ENCODE data around the gene TMEM242.
"Not testable (repeated sequence)": the region's sequence is repeated elsewhere in the genome, so short reads cannot be mapped to it uniquely, and the experiment has no call there.

TMEM242 gene

DNA sequence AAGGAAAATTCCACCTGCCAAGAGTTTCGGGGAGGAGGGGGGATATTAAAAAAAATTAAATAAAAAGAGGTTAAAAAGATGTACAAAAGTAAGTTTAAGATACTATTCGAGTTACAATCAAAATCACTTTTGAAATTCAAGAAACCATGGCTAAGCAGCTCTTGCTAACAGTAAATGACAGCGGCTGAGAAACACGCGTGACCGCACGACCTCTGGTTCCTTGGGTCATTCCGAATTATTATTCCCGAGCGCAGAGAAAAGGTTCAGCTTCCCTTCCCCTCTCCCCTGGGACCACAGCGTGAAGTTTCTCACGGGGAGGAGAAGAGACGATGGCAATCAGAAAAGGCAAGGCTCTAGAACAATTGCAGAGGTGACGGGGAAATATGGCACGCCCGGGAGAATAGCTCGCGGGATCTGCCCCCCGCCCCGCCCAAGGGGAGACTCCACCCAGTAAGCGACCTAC is 496 bp downstream of the TMEM242 start:
- peak; percentile 77 to 79 for DNase-seq

DNA sequence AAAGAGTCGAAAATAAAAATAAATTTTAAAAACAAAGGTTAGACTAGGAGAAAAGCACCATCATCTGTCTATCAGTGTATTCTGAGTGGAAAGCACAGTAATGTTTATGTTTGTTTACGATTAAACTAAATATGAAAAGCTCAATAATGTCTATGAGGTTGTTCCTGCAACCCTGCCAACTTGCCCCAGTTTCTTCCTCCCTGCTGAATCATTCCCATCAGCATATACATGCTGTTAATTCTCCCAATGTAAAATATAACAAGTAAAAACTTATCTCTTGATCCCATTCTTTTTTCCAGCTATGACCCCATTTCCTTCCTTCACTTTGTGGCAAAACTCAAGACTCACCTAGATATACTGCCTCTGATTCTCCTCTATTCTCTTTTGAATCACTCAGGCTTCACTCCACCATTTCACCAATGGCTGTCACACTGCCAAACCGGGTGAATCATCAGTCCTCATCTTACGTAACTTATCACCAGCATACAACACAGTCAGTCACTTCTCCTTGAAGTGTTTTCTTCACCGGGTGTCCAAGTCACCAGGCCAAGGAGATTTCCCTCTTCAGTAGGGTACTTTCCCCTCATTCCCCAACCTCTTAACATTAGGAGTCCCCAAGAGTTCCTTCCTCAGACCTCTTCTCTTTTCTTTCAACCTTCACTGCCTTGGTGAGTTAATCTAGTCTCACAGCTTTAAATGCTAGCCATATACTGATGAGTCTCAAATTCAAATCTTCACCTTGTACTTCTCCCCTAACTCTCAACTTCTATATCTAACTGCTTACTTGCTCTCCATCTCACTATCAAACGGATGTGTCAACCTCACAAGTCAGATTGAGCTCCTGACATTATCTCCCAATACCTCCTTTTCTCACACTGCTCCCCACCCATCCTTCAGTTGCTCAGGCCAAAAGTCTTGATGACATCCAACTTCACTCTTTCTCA is 6.2 kb downstream of the TMEM242 start:
- peak; percentile 94 to 95 for DNase-seq

DNA sequence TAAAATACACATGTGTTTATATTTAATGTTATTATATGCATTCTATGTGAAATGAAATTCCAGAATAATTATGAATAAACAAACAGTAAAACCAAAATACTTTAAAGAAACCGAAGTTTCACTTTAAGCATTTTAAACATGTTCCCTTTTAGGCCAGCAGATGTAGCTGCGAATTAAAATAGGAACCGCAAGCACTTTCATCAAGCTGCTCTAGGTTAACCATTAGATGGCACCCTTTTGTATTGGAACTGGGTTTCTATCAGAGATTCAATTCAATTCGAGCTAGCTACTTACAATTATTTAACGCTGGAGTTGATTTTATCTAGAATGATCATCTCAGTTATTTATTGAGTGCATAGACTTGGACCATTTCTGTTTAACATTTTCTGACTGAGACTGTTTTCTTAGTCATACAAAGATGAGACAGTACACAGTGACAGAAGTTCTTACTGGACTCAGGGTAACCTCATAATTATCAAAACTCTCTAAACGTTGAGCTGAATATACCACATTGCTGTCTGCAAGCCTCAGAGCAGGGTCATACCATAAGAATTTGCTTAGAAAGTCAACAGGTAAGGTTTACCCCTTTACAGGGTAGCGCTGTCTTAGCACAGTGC is 8.5 kb downstream of the TMEM242 start:
- DNase-seq = peak; percentile 62 to 74

DNA sequence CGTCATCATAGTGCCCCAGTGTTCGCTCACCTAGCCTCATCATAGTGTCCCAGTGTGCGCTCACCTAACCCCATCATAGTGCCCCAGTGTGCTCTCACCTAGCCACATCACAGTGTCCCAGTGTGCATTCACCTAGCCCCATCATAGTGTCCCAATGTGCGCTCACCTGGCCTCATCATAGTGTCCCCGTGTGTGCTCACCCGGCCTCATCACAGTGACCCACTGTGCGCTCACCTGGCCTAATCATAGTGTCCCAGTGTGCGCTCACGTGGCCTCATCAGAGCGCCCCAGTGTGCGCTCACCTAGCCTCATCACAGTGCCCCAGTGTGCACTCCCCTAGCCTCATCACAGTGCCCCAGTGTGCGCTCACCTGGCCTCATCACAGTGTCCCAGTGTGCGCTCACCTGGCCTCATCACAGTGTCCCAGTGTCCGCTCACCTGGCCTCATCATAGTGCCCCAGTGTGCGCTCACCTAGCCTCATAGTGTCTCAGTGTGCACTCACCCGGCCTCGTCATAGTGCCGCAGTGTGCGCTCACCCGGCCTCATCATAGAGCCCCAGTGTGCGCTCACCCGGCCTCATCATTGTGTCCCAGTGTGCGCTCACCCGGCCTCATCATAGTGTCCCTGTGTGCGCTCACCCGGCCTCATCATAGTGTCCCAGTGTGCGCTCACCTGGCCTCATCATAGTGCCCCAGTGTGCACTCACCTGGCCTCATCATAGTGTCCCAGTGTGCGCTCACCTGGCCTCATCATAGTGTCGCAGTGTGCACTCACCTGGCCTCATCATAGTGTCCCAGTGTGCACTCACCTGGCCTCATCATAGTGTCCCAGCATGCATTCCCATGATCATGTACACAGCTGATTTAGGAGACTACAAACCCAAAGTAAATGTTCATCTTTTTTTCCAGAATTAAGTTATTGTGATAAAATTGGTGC is 9.5 kb downstream of the TMEM242 start:
- DNase-seq = no peak

DNA sequence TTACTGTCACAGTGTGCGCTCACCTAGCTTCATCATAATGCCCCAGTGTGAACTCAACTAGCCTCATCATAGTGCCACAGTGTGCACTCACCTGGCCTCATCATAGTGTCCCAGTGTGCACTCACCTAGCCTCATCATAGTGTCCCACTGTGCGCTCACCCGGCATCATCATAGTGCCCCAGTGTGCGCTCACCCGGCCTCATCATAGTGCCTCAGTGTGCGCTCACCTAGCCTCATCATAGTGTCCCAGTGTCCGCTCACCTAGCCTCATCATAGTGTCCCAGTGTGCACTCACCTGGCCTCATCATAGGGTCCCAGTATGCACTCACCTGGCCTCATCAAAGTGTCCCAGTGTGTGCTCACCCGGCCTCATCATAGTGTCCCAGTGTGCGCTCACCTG is 10.6 kb downstream of the TMEM242 start:
- DNase-seq = no peak

DNA sequence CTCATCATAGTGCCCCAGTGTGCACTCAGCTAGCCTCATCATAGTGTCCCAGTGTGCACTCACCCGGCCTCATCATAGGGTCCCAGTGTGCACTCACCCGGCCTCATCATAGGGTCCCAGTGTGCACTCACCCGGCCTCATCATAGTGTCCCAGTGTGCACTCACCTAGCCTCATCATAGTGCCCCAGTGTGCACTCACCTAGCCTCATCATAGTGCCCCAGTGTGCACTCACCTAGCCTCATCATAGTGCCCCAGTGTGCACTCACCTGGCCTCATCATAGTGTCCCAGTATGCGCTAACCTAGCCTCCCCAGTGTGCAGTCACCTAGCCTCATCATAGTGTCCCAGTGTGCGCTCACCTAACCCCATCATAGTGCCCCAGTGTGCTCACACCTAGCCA is 12.6 kb downstream of the TMEM242 start:
- DNase-seq = not testable (repeated sequence)

DNA sequence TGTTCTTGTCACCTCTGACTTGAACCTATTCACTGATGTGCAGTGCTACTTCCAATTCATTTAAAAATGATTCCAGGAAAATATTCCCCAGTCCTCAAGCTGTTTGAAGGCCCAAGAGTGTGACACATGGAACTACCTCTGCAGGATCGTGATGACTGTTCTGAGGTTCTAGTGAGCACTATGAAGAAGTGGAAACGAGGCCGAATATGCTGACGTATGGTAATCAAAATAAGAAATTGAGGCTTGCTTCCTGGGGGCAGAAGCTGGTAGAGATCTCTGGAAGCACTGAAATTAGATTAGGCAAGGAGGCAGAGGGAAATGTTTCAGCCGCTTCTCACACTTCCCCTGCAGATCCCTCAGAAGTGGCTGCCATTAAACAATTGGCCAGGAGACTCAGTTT is 15.7 kb downstream of the TMEM242 start:
- no peak for DNase-seq

DNA sequence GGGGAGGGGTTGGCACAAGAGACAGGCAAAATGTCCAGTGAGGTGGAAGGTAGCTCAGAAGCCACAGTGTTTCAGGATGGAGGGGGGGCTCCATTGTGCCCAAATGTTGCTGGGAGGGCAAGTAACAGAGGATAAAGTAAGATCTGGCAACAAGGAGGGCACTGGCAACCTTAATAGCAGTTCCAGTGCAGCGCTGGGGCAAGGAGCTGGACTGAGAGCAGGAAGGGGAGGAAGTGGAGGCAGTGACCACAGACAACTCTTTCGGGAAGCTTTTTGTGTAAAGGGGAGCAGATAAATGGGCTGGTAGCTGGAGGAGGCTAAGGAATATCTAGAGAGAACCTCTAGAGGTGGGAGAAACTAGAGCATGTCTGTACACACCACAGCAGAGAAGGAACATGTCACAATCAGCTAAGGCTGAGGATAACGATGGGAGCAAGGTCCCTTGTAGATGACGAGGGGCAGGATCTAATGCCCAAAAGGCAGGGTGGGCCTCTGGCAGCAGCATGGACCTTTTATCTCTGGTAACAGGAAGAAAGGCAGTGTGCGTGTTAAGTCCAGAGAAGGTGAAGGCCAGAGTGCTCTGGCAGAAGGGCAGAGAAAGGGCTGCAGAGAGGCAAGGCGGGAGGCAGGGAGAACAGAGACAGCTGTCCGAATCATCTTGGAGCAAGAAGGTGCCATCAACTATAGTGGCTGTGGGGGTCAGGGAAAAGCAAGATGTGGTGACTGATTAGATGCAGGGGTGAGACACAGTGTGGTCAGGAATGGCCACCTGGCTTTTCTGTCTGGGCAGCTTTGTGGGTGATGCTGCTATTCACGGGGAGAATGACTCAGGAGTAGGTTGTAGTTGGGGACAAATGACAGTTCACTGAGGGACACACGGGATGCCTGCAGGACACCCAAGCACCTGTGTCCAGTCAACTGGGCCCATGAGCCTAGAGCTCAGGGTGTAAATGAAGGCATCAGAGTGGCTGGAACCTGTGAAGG is 17.4 kb downstream of the TMEM242 start:
- peak in 1 of 2 donors; percentile 20 for DNase-seq

DNA sequence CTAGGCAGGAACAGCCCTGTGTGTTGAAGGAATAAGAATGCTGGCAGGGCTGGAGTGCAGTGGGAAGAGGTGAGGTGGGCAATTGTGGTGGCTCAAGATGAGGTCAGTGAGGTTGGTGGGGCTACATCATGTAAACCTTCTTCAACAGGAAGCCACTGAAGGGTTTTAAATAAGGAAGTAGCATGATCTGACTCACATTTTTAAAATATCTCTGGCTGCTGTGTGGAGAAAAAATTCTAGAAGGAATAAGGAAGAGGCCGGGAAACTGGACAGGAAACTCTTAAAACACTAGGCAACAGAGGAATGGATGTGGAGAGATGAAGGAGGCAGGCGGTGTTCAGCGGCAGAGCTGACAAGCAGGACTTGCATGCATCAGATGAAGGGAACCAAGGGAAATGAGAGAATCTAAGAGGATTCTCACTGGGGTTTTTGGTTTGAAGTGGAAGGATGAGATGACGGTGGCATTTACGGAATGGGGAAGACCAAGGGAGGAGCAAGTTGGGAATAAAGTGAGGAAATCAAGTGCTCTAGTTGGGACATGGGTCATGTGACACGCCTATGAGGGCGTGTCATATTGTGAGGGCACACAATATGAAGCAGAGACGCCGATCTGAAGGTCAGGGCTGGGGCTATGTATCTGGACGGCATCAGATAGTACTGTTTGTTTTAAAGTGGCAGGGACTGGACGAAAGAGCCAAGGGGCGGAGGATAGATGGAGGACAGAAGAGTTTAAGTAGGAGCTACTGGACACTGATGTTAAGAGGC is 18.2 kb downstream of the TMEM242 start:
- peak; percentile 71 to 89 for DNase-seq

DNA sequence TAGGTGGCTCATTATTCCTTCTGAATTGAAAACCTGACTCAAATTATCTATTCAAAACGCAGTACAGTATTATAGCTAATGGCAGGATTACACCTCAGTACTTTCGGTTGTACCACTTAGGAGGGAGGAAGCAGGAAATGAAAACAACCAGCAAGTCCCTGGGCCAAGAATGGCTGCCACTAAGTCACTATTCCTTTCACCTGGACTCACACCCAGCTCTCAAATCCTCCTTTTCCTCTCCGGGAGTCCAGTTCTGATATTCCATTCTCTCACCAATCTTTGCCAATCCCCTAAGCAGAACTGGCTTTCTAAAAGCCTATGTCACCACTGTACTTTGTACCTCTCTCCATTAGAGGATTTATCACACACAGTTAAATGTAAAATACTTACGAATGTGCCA is 20.6 kb downstream of the TMEM242 start:
- DNase-seq = no peak

DNA sequence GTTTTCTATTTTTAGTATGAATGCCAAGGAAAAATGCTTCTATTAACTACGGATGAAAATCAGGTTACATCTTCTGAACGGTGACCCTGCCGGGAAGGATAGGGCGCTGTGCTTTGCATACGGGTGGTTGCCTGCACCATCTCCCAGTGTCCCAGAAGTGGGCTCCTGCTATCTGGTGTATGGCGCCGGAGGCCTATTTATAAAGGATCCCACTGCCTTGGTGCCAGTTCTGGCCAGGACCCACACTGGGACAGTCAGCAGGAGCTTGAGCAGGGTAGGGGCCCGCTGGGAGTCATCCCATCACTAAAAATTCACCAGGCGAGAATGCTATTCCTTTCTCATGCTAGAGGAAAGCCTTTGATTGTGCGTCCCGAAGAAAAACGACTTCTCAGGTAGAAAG is 22.9 kb downstream of the TMEM242 start:
- no peak for DNase-seq

DNA sequence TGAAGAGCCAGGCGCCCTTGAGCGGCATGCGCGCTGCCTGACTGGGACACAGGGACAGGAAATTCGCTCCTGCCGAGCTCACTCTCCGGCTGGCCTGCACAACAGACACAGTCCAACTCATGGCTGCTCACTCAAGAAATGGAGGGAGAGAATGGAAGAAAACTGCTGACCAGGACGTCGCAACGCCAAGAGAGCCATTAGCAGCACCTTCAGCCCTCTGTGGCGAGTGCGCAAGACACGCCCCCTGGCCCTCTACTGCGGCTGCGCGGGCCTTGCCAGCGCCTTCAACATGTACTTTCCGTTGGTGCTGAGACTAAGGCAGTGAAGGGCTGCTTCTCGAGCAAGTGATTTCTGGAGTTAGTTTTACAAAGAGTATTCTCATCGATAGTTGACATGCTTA is 23.3 kb downstream of the TMEM242 start:
- no peak for DNase-seq

DNA sequence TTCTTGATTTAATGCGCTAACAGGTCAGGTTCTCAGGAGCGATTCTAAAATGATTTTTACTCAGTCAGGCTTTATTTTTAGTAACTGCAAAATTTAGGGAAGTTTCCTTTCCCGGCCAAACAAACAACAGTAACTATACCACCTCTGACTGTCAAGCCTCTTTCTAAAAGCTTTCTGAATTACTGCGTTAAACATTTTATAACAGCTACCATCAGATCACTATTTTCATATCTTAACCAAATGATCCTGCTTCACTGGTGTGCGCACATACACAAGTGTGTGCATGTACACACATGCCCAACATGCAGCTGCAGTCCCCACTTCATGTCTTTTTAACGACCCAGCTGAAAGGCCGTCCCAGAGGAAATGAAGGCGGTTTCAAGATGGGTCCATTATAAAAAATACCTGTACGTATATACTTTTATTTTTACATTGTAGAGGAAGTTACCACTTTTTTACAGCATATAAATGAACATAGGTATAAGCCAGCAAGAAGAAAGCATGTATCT is 25.0 kb downstream of the TMEM242 start:
- peak in 1 of 2 donors; percentile 13 for DNase-seq

DNA sequence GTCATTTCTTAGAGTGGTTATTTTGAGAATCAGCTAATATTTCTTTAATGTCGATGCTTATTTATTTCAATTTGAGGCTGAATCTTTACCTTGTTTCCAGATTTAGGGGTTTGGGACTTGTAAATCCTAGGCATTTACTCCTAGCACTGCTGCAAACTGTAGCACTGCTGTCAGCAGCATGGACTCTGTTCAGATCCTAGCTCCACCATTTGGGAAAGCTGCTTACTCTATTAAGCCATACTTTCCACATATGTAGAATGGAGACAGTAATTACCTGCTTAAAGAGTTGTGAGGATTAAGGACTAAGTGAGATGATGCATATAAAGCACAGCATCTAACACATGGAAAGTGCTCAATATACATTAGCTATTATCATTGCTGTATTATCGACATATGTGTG is 28.7 kb downstream of the TMEM242 start:
- DNase-seq = no peak

DNA sequence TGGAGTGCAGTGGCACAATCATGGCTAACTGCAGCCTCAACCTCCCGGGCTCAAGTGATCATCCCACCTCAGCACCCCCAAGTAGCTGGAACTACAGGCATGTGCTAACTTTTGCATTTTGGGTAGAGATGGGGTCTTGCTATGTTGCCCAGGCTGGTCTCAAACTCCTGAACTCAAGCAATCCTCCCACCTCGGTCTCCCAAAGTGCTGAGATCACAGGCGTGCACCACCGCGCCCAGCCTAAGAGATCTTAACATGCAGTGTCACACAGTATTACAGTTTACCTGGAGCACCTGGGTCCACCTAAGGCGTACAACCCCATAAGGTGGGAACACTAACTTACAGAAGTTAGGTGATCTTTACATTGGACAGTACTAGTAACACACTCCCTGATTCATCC is 29.5 kb downstream of the TMEM242 start:
- no peak for DNase-seq

DNA sequence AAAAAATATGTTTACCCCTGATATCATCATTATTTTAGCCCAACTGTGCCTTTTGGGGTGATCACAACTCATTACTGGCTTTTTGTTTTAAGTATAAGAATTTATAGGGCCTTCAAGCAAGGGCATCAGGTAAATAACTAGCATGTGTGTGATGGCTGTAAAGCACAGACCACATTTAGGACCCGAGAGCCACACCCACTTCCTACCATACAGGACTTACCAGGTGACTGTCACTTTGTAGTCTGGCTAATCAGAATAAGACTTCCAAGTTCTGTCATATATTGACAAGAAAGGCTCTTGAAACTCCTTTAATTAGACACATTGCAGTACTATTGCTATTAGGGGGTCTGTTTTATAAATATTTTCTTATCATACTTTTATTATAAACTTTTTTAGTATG is 31.1 kb downstream of the TMEM242 start:
- DNase-seq = no peak

DNA sequence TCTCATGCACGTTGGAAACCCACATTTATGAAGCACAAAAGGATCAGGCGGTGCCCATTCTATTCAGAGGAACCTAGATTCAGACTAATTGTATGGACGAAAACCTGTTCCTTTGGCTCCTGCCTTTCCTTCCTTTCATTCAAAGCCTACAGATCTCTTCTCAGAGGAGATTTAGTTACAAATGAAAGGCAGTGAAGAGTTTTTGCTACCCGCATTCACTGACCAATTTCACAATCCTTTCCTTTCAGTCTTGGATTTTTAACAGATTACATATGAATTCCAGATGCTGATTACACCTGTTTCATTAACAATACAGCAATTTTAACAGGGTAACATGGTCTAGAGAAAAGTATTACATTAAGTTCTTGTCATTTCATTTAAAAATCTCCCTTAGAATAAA is 32.0 kb downstream of the TMEM242 start:
- no peak for DNase-seq

DNA sequence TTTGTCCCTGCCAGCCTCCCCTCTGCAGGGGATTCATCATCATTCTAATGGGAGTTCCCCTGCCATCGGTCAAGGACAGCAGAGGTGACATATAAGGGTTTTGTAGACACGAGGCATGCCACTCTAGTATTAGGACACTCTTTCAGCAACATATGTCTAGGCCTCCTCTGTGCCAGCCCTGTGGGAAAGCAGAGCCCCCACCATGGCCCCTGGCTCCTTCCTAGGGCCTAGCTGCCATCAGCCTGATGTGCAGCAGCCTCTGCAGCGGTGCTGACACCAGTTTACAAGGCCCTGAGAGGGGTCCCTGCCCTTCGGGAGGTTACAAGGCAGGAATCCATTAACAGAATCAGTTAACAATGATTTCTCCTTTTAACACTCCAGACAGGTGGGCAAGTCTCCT is 32.5 kb downstream of the TMEM242 start:
- DNase-seq = no peak

DNA sequence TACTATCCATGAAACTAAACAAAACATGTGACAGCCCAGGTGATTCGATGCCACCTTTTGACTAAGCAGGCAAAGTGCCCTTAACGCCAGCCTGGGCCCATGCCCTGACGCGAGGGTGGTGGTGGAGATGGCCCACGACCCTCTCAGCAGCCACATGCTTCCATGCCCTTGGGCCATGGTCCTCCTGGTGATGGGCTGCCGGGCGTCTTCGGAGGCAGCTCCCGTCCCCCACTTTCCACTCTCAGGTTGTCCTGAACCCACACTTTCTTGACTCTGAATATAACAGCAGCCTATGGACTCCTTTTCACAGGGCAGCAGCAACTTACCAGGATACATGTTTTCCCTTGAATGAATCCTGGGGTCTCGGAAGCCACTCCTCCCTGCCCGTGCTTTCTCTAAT is 33.6 kb downstream of the TMEM242 start:
- DNase-seq = no peak

DNA sequence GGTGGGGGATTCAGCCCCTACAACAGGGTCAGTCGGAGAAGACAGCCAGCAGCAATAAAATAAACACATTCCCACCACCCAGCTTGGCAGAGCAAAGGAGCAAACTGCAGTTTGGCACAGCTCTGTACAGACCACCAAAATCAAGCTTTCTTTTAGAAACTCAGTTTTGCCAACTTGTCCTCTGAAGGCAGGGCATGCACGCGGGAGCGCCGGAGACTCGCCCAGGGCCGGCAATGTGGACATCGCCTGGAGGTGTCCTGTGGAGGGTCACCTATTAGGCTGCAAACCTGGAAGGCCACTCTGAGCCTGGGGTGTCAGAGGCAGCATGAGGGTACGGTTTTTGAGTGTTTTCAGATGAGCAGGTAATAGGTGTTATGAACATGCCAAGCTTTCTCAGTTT is 34.7 kb downstream of the TMEM242 start:
- DNase-seq = no peak

DNA sequence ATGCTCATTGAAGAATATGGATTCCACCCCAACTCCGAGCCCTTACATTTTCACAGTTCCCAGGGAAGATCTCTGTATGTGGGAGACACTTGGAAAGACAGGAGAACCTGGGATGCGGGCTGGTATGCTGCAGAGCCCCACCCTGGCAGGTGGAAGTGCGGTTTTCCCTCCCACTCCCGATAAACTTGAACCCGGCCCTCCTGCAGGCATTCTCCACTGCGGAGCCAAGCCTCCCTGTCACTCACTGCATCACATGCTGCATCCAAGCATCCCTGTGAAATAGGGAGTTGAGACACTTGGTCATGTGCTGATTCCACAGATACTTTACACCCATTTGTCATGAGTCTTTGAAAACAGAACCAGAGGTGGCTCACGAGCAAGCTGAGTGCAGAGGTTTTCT is 35.4 kb downstream of the TMEM242 start:
- no peak for DNase-seq

Measured in inflammatory macrophage treated with lipopolysaccharide for 1 hour (primary cell).